ENCODE results near the gene UNC5B.

Gene UNC5B

DNA sequence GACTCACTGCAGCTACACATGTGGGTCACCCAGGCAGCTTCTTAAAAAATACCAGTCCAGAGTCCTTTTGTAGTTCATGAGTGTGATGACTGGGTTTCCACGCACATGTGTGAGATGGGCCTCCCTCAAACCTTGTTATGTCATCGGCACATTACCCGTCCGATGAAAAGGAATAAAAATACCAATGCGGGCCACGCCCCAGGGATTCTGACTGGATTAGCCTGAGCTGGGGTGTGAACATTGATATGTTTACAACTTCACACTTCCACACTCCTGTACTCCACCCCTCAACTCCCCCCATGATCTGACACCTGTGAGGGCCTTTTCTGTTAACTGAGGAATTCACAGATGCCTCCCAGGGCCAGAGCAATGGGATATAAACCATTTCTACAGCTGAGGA, 112.9 kb downstream of the UNC5B start:
- DNase-seq: no peak

DNA sequence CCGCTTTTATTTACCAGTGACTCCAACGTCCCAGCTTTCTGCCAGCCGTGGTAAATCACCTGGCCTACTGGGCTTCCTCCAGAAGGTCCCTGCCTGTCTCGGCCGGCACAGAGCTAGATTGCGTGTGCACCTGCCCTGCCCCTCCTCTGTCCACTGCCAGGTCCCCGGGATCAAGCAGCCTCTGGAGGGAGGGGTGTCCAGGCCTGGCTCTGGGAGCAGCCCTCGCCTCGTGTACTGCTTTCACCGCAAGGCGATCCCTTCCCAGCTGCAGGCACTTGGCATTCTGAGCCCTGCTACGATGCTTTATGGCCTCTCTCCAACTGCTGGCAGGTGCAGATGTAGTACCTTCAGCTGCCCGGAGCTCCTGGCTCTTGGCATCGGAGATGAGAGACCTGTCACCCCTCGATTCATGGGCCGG, 114.1 kb downstream of the UNC5B start:
- DNase-seq: no peak

GRCh38 chr10:71330789-71331404, 118.5 kb downstream of the UNC5B start:
- no peak for DNase-seq

DNA sequence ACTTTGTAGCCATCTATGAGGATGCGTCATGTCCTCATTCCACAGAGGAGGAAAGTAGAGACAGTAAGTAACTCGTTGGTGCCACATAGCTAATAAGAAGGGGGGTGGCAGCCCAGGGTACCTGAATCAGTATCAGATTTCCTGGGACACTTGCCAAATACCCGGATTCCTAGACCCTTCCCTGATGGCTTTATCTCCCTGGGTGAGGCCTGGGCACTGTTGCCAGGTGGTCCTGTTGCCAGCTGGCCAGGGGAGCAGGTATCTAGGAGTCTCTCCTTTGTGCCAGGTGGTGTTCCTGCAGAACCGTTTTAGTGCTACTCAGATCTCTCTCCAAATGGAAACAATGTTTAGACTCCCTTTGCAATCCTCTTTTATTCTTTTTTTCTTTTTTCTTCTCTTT, 119.4 kb downstream of the UNC5B start:
- DNase-seq: no peak

DNA sequence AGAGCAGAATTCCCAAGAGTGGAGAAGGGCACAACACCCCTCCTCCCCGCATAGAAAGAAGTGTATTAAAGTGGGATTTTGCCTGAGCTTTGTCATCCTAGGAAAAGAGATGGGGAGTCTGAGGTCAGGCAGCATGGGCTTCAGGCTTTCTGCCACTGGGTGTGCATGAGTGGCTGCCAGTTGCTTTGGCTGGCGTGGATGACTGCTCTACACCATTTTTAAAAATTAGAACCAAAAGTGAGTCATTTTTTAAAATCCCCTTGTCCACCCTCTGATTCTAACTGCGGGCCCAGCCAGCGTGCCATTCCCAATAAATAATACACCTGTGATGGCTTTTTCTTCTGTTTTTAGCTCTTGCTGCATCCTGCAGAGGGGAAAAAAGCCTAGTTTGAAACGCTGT, 120.1 kb downstream of the UNC5B start:
- DNase-seq: no peak

- DNase-seq: peak; percentile 87
Observed at GRCh38 chr10:71333129-71333887, 120.9 kb downstream of the UNC5B start.

GRCh38 chr10:71334221-71334791, 121.9 kb downstream of the UNC5B start:
- DNase-seq: no peak

- DNase-seq: no peak
Observed at GRCh38 chr10:71335173-71335708, 122.9 kb downstream of the UNC5B start.

DNA sequence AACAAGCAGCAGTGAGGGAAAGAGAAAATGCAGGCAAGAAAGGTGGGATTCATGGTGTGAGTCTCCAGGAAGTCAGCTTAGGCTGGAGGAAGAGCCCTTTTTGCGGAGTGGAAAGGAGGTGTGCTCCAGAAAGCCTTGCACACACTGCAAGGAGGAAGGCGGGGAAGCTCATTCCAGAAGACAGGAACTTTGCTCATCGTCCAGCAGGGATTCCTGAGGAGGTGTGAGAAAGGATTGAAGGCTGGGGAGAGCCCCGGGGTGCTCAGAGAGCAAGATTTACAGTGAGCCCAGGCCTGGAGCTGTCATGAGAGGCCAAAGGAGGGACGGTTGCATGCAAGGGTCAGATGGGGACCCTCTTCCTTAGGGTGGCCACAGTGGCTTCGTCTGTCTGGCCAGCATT, 124.3 kb downstream of the UNC5B start:
- no peak for DNase-seq

GRCh38 chr10:71337219-71337701, 124.9 kb downstream of the UNC5B start:
- DNase-seq: no peak

DNA sequence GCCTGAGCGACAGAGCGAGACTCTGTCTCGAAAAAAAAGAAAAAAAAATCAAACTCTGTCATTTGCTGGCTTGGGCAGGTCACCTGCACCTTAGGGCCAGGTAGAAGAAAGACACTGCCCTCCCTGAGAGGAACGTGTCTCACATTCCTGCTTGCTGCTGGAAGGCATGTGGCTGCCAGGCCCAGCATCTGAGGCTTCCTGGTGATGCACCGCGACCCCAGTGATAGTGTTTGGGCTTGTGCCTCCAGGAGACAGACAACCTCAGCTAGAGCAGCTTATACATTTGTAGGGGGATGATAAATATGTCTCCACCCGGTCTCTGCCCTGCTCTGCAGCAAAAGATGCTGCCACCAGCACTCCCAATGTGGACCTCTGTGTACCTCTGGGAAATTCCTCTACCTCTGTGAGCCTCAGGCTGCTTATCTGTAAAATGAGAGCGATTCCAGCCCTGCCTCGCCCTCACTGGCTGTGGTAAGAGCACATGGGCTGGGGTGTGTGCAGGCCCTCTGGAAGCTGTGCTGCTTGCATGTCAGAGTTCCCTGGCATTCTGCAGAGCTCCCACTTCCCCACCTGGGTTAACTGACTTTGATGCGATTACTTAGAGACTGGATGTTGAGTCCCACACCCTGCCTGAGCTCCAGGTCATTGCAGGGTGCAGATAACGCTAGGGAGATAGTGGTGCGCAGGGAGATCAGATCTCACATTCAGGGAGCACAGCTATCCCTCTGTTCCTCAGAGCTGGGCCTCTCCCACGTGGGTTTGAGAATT, 126.5 kb downstream of the UNC5B start:
- DNase-seq: no peak

DNA sequence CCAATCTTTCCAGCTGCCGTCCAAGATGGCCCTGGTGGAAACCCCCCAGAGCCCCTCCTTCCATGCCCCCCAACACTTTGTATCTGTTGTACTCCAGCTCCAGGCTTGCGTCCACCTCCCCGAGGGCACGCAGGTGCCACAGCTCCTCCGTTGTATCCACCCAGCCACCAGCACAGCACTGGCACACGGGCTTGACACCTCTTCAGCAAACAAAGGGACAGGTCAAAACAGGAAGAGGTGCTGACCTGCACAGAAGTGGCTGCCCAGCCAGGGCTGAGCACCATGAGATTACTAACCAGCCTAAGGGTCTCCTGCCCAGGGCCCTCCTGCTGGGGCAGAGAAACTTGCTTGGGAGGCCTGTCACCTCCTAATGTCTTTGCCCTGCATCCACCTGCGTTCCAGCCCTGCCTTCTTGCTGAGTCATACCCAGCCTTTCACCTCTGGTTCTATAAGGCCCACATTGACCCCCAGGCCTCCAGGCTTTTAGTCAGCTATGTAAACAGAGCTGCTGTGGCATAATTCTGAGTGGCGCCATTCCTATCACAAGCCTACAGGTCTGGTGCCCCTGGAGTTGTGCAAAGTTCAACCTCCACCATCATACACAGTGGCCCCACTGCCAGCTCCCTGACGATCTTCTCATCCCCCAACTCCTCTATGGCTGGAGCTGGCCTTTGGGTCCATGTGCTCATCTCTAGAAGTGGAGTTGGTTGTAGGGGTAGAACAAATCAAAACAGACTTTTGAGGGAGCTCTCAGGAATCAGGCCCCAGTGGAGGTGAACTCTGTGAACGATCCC, 127.6 kb downstream of the UNC5B start:
- no peak for DNase-seq

DNA sequence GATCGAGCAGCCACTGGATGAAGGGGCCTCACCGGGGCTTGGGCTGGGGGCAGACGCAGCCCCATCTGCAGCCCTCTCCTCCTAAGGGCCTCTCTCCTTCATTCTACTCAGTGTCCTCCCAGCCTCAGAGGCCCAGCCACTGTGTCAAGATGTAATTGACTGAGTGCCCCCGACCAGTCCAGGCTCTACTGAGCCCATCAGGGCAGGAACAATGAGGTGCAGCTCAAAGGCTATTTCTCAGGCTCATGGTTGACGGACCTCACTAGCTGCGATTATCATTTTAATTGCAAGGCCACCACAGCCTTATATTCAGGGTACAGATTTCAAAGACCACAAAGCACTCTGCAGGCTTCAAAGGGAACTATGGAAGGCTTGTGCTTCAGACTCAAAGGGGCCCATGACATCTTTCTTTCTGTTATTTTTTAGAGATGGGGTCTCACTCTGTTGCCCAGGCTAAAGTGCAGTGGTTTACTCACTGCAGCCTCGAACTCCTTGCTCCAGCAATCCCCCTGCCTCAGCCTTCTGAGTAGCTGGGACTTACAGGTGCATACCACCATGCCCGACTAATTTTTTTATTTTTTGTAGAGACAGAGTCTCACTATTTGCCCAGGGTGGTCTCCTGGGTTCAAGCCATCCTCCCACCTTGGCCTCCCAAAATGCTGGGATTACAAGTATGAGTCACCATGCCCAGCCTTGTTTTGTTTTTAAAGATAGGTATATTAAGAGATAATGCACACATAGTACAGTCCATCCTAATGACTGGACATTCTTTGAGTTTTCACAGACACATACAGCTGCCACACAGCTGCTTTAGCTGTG, 130.4 kb downstream of the UNC5B start:
- no peak for DNase-seq

- DNase-seq: peak; percentile 94
Observed at GRCh38 chr10:71343392-71343773, 131.0 kb downstream of the UNC5B start.

DNA sequence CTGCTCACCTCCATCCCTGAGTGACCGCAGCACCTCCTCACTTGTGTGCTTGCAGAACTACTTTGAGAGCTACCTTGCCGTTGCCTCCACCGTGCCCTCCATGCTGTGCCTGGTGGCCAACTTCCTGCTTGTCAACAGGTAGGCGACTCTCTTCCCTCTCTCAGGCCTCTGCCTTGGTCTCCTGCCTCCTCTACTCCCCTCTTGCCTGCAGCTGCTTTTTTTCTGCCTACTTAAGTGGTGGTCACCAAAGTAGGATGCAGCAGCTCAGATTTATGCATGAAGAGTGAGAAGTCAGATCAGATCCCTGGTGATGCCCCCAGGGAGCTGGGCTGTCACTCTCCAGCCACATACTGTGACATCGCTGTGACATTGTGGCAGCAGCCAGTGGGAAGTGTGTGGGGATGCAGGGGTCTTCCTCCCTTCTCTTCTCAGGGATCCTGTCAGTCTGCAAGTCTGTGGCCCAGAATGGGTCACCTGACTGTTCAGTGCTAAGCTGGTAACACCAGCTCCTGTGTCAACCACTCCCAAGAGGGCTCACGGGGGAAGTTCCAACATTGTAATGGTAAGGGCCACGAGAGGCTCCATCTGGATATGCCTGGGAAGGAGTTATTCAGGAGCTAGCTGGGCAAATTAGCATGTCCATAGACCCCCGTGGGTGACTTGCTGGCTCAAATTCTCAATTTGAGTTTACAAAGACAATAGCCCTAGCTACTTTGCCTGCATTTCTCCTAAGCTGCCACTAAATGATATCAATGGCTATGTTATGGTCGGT, 132.0 kb downstream of the UNC5B start:
- DNase-seq: no peak

DNA sequence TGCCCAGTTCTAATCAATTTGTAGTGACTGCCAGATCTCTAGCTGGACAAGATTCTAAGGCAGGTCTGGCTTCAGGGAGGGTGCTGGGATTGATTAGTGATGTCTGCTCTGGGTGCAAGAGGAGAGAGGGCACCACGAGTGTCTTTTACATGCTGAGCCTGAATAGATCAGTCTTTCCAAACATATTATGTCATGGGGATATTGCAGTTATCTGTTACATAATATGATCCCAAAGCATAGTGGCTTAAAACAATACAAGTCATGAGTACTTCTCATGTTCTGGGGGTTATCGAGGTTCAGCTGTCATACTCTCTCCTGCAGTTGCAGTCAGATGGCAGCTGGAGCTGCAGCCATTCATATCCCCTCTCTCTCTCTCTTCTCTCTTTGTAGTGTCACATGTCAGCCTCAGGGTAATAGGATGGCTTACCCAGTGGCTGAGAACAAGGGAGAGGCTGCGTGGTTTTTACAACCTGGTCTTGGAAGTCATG, 132.7 kb downstream of the UNC5B start:
- DNase-seq: peak; percentile 71

- no peak for DNase-seq
Observed at GRCh38 chr10:71345694-71346093, 133.3 kb downstream of the UNC5B start.

- DNase-seq: no peak
Observed at GRCh38 chr10:71346731-71347130, 134.4 kb downstream of the UNC5B start.

GRCh38 chr10:71347587-71348395, 135.4 kb downstream of the UNC5B start:
- DNase-seq: no peak

DNA sequence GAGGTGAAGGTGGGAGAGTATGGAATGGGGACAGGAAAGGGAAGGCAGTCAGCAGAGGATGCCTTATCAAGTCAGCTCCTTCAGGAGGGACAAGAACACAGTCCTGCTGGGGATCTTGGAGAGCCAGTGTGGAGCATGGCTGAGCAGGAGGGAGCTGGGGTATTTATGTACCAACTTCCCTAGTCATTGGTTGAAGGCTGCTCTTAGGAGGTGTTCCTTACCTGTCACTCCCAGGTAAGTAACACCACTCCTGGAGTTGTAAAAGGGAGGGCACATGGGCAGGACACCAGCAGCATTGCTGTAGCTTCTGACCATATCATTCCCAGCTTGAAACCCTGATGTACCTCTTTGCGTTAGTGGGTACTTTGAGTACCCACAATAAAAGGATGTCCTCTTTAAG, 136.5 kb downstream of the UNC5B start:
- no peak for DNase-seq
